WTC11 (cell line): Measurements from ENCODE around the gene TMTC1. TPM values are rescaled to one million over a fixed set of nuclear protein-coding genes. Genes with fewer than 3 reads are reported as not detected.

Experiments
- ATAC-seq: fragments of 200-7000 bp; cut with Tn5 transposase; 2 replicates; pipeline ENCODE4 v1.10.0; 2021; ENCODE audit warnings: mild to moderate bottlenecking, moderate library complexity
- CTCF ChIA-PET: fragments of 300-600 bp; sonication (Branson Sonifier 250); formaldehyde crosslinking; loops from one replicate; lab custom pipeline; 2021; ENCODE audit warnings: antibody characterized with exemption; lab: Charles Lee
- POLR2A ChIA-PET: fragments of 350-600 bp; sonication (Branson Sonifier 250); formaldehyde crosslinking; loops from one replicate; lab custom pipeline; 2021; ENCODE audit warnings: antibody characterized with exemption; lab: Charles Lee
- DNase-seq: peaks from one replicate; pipeline ENCODE4 v3.0.0; 2021; ENCODE audit warnings: low spot score
- H3K27ac Mint-ChIP-seq: 2 replicates; pipeline ENCODE4 v1.8.0; 2021; ENCODE audit warnings: mixed read lengths
- H3K27me3 Mint-ChIP-seq: 2 replicates; pipeline ENCODE4 v1.8.0; 2021; ENCODE audit warnings: low read depth, mild to moderate bottlenecking, moderate library complexity, mixed read lengths
- H3K36me3 Mint-ChIP-seq: 2 replicates; pipeline ENCODE4 v1.8.0; 2021; ENCODE audit warnings: mixed read lengths
- H3K4me1 Mint-ChIP-seq: 2 replicates; pipeline ENCODE4 v1.8.0; 2022; ENCODE audit warnings: mixed read lengths
- H3K4me3 Mint-ChIP-seq: 2 replicates; pipeline ENCODE4 v1.8.0; 2021; ENCODE audit warnings: mild to moderate bottlenecking, moderate library complexity, mixed read lengths
- H3K9me3 Mint-ChIP-seq: 2 replicates; pipeline ENCODE4 v1.8.0; 2021; ENCODE audit warnings: mixed read lengths
- CREB1 ChIP-seq: sonication (generic); formaldehyde crosslinking; IDR thresholded peaks from 2 replicates; pipeline ENCODE4 v1.8.0; 2023; ENCODE audit warnings: mild to moderate bottlenecking, missing genetic modification reagents
- EMX1 ChIP-seq: fragments of 250-450 bp; sonication (Bioruptor Pico); IDR thresholded peaks from 2 replicates; pipeline ENCODE4 v1.8.0; 2021; ENCODE audit warnings: mild to moderate bottlenecking
- ERG ChIP-seq: fragments of 250-450 bp; sonication (Bioruptor Pico); IDR thresholded peaks from 2 replicates; pipeline ENCODE4 v1.8.0; 2021; ENCODE audit warnings: mild to moderate bottlenecking
- ESRRA ChIP-seq: sonication (generic); formaldehyde crosslinking; IDR thresholded peaks from 2 replicates; pipeline ENCODE4 v1.8.1; 2022; ENCODE audit warnings: mild to moderate bottlenecking, missing genetic modification reagents, borderline replicate concordance
- GTF2I ChIP-seq: fragments of 250-450 bp; sonication (Bioruptor Pico); conservative IDR thresholded peaks from 2 replicates; pipeline ENCODE4 v1.4.0; 2021; ENCODE audit warnings: mild to moderate bottlenecking
- JUN ChIP-seq: sonication (generic); formaldehyde crosslinking; IDR thresholded peaks from 2 replicates; pipeline ENCODE4 v1.8.0; 2023; ENCODE audit warnings: mild to moderate bottlenecking, missing genetic modification reagents
- NFE2L1 ChIP-seq: sonication (generic); formaldehyde crosslinking; IDR thresholded peaks from 2 replicates; pipeline ENCODE4 v1.8.1; 2023; ENCODE audit warnings: missing genetic modification reagents
- PRRX2 ChIP-seq: fragments of 250-450 bp; sonication (Bioruptor Pico); IDR thresholded peaks from 2 replicates; pipeline ENCODE4 v1.8.0; 2021; ENCODE audit warnings: mild to moderate bottlenecking
- STAT6 ChIP-seq: sonication (generic); formaldehyde crosslinking; conservative IDR thresholded peaks from 2 replicates; pipeline ENCODE4 v1.8.1; 2023; ENCODE audit warnings: mild to moderate bottlenecking, low read depth, missing genetic modification reagents, moderate library complexity
- TEAD1 ChIP-seq: sonication (generic); formaldehyde crosslinking; IDR thresholded peaks from 2 replicates; pipeline ENCODE4 v1.8.0; 2022; ENCODE audit warnings: mild to moderate bottlenecking, missing genetic modification reagents
- TP53 ChIP-seq: sonication (generic); formaldehyde crosslinking; IDR thresholded peaks from 2 replicates; pipeline ENCODE4 v1.8.1; 2023; ENCODE audit warnings: mild to moderate bottlenecking, missing genetic modification reagents
- ZNF219 ChIP-seq: sonication (generic); formaldehyde crosslinking; IDR thresholded peaks from 2 replicates; pipeline ENCODE4 v1.8.0; 2023; ENCODE audit warnings: missing genetic modification reagents, mild to moderate bottlenecking, borderline replicate concordance
- ZNF396 ChIP-seq: fragments of 250-450 bp; sonication (Bioruptor Pico); IDR thresholded peaks from 2 replicates; pipeline ENCODE4 v1.8.0; 2021; ENCODE audit warnings: mild to moderate bottlenecking, moderate library complexity, borderline replicate concordance
- ZNF416 ChIP-seq: fragments of 250-450 bp; sonication (Bioruptor Pico); IDR thresholded peaks from 2 replicates; pipeline ENCODE4 v1.9.0; 2021; ENCODE audit warnings: mild to moderate bottlenecking, inconsistent platforms
- ZNF532 ChIP-seq: fragments of 250-450 bp; sonication (Bioruptor Pico); IDR thresholded peaks from 2 replicates; pipeline ENCODE4 v1.9.0; 2021; ENCODE audit warnings: mild to moderate bottlenecking, borderline replicate concordance
- total RNA-seq: library from RNA; stranded (reverse); gene quantifications from 3 replicates; pipeline ENCODE4 v1.2.3, GENCODE V29; 2021
- TF ChIP-seq, protein P1 (sequence below): fragments of 250-450 bp; sonication (Bioruptor Pico); IDR thresholded peaks from 2 replicates; pipeline ENCODE4 v1.9.0; 2021; ENCODE audit warnings: mild to moderate bottlenecking
- TF ChIP-seq, protein P2 (sequence below): fragments of 200-600 bp; IDR thresholded peaks from 2 replicates; pipeline ENCODE4 v1.8.0; 2022; ENCODE audit warnings: antibody characterized with exemption

TMTC1 gene
- total RNA-seq, 1 experiment from 2014 or later = 17.3 TPM

DNA sequence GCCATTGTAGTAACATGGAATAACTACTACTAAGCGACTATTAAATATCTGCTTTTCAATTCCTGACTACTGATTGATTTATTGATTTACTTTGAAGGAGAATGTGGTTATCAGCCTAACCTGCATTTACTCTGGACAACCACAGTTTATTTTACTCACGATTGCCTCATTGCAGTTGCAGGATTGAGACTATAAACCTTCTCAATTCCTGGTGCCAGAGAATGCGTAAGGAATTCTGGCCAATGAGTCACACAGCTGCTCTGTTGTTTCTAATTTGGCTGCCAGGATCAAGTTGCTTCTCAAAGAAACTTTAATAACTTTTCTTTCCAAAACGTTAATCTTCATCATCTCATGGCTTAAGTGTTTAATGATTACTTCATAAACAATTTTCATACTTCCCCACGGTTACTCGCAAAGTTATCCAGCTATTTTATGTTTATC, 13.1 kb upstream of the TMTC1 start:
- Mint-ChIP-seq H3K36me3 (peaks cover 20% of the 10 kb centered on the region), H3K9me3 (peaks cover 23% of the 10 kb centered on the region)
- DNase-seq = no peak

More for the DNA sequence above, 13.1 kb upstream of the TMTC1 start:
- ATAC-seq = no peak
- Mint-ChIP-seq H3K27me3 (no peaks in the 10 kb centered on the region), H3K4me3 (no peak overlapping the region), H3K27ac (no peak overlapping the region), H3K4me1 (peaks cover 36% of the 10 kb centered on the region)
- CTCF ChIA-PET = no interaction called here
- POLR2A ChIA-PET = no interaction called here
- no peak for TF ChIP-seq TP53 (CRISPR knock-in tag)
- no peak for TF ChIP-seq ZNF219 (CRISPR knock-in tag)
- no peak for TF ChIP-seq EMX1
- no peak for TF ChIP-seq JUN (CRISPR knock-in tag)
- no peak for TF ChIP-seq PRRX2 (CRISPR knock-in tag)
- no peak for TF ChIP-seq ESRRA (CRISPR knock-in tag)
- no peak for TF ChIP-seq STAT6 (CRISPR knock-in tag)
- TF ChIP-seq, protein P1, sequence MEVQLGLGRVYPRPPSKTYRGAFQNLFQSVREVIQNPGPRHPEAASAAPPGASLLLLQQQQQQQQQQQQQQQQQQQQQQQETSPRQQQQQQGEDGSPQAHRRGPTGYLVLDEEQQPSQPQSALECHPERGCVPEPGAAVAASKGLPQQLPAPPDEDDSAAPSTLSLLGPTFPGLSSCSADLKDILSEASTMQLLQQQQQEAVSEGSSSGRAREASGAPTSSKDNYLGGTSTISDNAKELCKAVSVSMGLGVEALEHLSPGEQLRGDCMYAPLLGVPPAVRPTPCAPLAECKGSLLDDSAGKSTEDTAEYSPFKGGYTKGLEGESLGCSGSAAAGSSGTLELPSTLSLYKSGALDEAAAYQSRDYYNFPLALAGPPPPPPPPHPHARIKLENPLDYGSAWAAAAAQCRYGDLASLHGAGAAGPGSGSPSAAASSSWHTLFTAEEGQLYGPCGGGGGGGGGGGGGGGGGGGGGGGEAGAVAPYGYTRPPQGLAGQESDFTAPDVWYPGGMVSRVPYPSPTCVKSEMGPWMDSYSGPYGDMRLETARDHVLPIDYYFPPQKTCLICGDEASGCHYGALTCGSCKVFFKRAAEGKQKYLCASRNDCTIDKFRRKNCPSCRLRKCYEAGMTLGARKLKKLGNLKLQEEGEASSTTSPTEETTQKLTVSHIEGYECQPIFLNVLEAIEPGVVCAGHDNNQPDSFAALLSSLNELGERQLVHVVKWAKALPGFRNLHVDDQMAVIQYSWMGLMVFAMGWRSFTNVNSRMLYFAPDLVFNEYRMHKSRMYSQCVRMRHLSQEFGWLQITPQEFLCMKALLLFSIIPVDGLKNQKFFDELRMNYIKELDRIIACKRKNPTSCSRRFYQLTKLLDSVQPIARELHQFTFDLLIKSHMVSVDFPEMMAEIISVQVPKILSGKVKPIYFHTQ (CRISPR knock-in tag) = no peak
- TF ChIP-seq TEAD1 (CRISPR knock-in tag) = no peak
- TF ChIP-seq CREB1 (CRISPR knock-in tag) = no peak
- no peak for TF ChIP-seq ZNF532 (CRISPR knock-in tag)
- TF ChIP-seq ZNF396 (CRISPR knock-in tag) = no peak
- TF ChIP-seq ZNF416 (CRISPR knock-in tag) = no peak
- no peak for TF ChIP-seq NFE2L1 (CRISPR knock-in tag)
- TF ChIP-seq, protein P2, sequence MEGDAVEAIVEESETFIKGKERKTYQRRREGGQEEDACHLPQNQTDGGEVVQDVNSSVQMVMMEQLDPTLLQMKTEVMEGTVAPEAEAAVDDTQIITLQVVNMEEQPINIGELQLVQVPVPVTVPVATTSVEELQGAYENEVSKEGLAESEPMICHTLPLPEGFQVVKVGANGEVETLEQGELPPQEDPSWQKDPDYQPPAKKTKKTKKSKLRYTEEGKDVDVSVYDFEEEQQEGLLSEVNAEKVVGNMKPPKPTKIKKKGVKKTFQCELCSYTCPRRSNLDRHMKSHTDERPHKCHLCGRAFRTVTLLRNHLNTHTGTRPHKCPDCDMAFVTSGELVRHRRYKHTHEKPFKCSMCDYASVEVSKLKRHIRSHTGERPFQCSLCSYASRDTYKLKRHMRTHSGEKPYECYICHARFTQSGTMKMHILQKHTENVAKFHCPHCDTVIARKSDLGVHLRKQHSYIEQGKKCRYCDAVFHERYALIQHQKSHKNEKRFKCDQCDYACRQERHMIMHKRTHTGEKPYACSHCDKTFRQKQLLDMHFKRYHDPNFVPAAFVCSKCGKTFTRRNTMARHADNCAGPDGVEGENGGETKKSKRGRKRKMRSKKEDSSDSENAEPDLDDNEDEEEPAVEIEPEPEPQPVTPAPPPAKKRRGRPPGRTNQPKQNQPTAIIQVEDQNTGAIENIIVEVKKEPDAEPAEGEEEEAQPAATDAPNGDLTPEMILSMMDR = no peak
- no peak for TF ChIP-seq GTF2I
- TF ChIP-seq ERG (CRISPR knock-in tag) = no peak
